CD4-positive, alpha-beta T cell (primary cell): ENCODE measurements around the gene PITPNM3. TPM values are rescaled to one million over a fixed set of nuclear protein-coding genes. Genes with fewer than 3 reads are reported as not detected.

Source experiments
- ATAC-seq: fragments of 200-7000 bp; cut with Tn5 transposase; one replicate; pipeline ENCODE4 v1.10.0; 2022; ENCODE audit warnings: mild to moderate bottlenecking; ENCODE audit not compliant: poor library complexity
- CTCF ChIA-PET: fragments of 350-600 bp; sonication (Branson Sonifier 250); formaldehyde crosslinking; loops from one replicate; lab custom pipeline; 2021; ENCODE audit warnings: antibody characterized with exemption, inconsistent platforms; lab: Charles Lee
- POLR2A ChIA-PET: fragments of 350-600 bp; sonication (Branson Sonifier 250); formaldehyde crosslinking; loops from one replicate; lab custom pipeline; 2021; ENCODE audit warnings: antibody characterized with exemption, inconsistent platforms; lab: Charles Lee
- DNase-seq, 14 experiments: peaks; one replicate each; pipeline ENCODE4 v3.0.0-alpha.2; 2013 to 2020; ENCODE audit warnings: mixed read lengths in 2 of 14
- H3K27ac ChIP-seq, 2 donors: one replicate each; pipeline versions ENCODE4 v1.5.1 to v1.7.0; 2013; ENCODE audit warnings: low read length in 2 of 2, low read depth in 1 of 2, mild to moderate bottlenecking in 1 of 2
- H3K27me3 ChIP-seq, 2 experiments: 1 replicate in 1 of 2; 2 replicates in 1 of 2; pipeline versions ENCODE4 v1.6.1 to v1.7.0; 2013; ENCODE audit warnings: low read length in 2 of 2, control low read depth in 1 of 2, mild to moderate bottlenecking in 1 of 2, moderate library complexity in 1 of 2; ENCODE audit not compliant: insufficient read depth in 2 of 2, control insufficient read depth in 1 of 2
- H3K36me3 ChIP-seq: one replicate; pipeline ENCODE4 v1.6.1; 2013; ENCODE audit warnings: low read length, control low read depth; ENCODE audit not compliant: insufficient read depth
- H3K4me1 ChIP-seq: one replicate; pipeline ENCODE4 v1.6.1; 2013; ENCODE audit warnings: low read length, control low read depth; ENCODE audit not compliant: insufficient read depth
- H3K4me3 ChIP-seq: one replicate; pipeline ENCODE4 v1.5.1; 2013; ENCODE audit warnings: mild to moderate bottlenecking, low read length, moderate library complexity
- H3K9me3 ChIP-seq, 2 experiments: 1 replicate in 1 of 2; 2 replicates in 1 of 2; pipeline versions ENCODE4 v1.6.1 to v1.7.0; 2013; ENCODE audit warnings: low read length in 2 of 2, mild to moderate bottlenecking in 2 of 2, control low read depth in 1 of 2, moderate library complexity in 1 of 2; ENCODE audit not compliant: control insufficient read depth in 1 of 2, insufficient read depth in 1 of 2
- H3K27ac Mint-ChIP-seq: one replicate; pipeline ENCODE4 v1.8.0; 2020; ENCODE audit warnings: mixed read lengths
- H3K27me3 Mint-ChIP-seq: one replicate; pipeline ENCODE4 v1.8.0; 2021; ENCODE audit warnings: mixed read lengths
- H3K36me3 Mint-ChIP-seq: one replicate; pipeline ENCODE4 v1.8.0; 2021; ENCODE audit warnings: low read depth, mixed read lengths
- H3K4me1 Mint-ChIP-seq: one replicate; pipeline ENCODE4 v1.8.0; 2021; ENCODE audit warnings: low read depth, mixed read lengths
- H3K4me3 Mint-ChIP-seq: one replicate; pipeline ENCODE4 v1.8.0; 2020; ENCODE audit warnings: mild to moderate bottlenecking, mixed read lengths
- H3K9me3 Mint-ChIP-seq: one replicate; pipeline ENCODE4 v1.8.0; 2020; ENCODE audit warnings: mixed read lengths
- CTCF ChIP-seq: fragments of 200-600 bp; IDR thresholded peaks from one replicate; pipeline ENCODE4 v1.8.0; 2022; ENCODE audit warnings: antibody characterized with exemption, mild to moderate bottlenecking
- intact Hi-C, 2 experiments: fragments of 100-400 bp; cut with DNase I in 1 of 2; cut with micrococcal nuclease in 1 of 2; formaldehyde crosslinking; loops; one replicate each; pipeline versions ENCODE4 v1.15.1 to v1.9.0; 2023 to 2025; cut with DNase I, micrococcal nuclease
- total RNA-seq, 174 experiments: library from RNA in 2 of 174; stranded (reverse) in 2 of 174; gene quantifications; one replicate each; pipeline ENCODE4 v1.2.3 and lab custom pipeline; 2021 to 2026

PITPNM3 gene
- total RNA-seq, 2 experiments from 2014 or later, result 0.34 to 0.41 TPM

DNA sequence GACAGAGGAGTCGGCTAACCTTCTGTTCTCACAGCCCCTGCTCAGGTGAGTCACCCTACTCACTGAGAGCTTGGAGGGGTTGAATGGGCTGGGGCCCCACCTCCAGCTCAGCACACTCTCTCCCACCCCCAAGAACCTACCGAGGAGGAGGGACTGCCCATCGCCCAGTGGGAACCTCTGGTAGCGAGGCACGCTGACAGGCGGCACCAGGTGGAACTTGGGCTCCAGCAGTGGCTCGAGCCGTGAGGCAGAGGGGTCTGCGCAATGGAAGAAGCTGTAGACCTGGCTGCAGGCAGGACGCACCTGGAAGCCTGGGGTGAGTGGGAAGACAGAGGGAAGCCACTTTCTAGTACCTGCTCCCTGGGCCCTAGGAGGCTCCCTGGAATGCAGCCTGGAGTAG is 83.8 kb downstream of the PITPNM3 start:
- POLR2A ChIA-PET, result interaction anchor here (1.0 to 1.3 kb wide), 2 partner anchors 169 to 178 kb away, joined by 3 read pairs; partner anchors contain the start of genes MED31 and TXNDC17
- intact Hi-C loops, result loop anchor here (2.0 to 10.0 kb wide), 4 partner anchors 170 to 532 kb away; partner anchors contain the start of genes KIAA0753 (in 1 of the 2) and TXNDC17 (in 1 of the 2)
- H3K9me3 Mint-ChIP-seq, result no peaks in the 10 kb centered on the region
- H3K4me1 Mint-ChIP-seq, result no peaks in the 10 kb centered on the region
- H3K27me3 Mint-ChIP-seq, result no peaks in the 10 kb centered on the region
- CTCF ChIA-PET, result interaction anchor here (0.7 to 2.1 kb wide), 10 partner anchors 8 to 532 kb away, joined by 3 to 11 read pairs (median 5); no protein-coding TSS in a partner anchor
- no peak for TF ChIP-seq CTCF
- H3K27me3 ChIP-seq, result no peaks in the 10 kb centered on the region
- H3K27ac ChIP-seq, result no peak overlapping the region
- H3K9me3 ChIP-seq, result no peaks in the 10 kb centered on the region
- no peak for DNase-seq
- no peaks in the 10 kb centered on the region for H3K36me3 Mint-ChIP-seq
- H3K4me3 ChIP-seq, result no peak overlapping the region
- peaks cover 6% of the 10 kb centered on the region for H3K4me1 ChIP-seq
- ATAC-seq, result no peak
- no peaks in the 10 kb centered on the region for H3K36me3 ChIP-seq
- no peak overlapping the region for H3K27ac Mint-ChIP-seq
- H3K4me3 Mint-ChIP-seq, result no peak overlapping the region

DNA sequence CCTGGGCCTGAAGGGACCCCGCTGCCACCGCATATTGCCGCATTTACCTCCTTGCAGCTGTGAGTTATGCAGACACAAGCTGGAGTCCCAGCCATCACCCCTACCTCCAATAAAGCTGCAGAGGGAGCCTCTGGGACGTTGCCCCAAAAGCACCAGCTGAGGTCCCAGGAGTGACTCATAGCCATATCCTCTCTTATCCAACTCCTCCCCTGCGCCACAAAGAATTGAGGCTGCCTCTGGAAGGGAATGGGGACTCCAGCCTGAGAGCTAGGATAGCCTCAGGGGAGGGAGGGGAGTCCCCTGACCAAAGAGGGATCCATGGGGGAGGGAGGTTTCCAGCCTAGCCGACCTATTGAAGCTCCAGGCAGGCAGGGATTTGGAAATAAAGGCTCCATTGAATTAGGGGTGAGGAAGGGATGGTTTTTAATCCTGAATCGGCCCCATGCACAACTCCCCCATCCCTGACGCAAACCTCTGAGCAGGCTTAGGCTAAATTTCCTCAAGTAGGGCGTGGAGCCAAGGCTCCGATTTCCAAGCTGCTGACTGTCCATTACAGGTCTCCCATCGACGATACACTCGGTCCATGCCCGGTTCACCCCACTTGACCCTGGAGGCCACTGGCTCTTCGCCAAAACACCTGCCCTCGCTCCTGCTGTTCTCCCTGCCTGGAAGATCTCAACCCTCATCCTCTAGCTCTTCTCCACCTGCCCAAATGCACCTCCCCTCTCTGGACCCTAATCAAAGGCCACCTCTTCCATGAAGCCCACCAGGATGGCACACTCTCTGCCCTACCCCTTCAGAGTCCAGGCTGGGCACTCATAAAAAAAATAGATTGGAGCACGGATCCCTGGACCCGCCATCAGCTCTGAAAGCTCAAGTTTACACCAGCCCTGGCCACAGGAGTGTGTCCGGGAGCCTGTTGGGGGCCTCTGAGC is 84.6 kb downstream of the PITPNM3 start:
- H3K27ac Mint-ChIP-seq, result no peak overlapping the region
- intact Hi-C loops, result loop anchor here (2.0 to 10.0 kb wide), 4 partner anchors 171 to 533 kb away; partner anchors contain the start of genes KIAA0753 (in 1 of the 2) and TXNDC17 (in 1 of the 2)
- H3K4me3 Mint-ChIP-seq, result no peak overlapping the region
- ChIA-PET CTCF (interaction anchor here (1.7 to 2.1 kb wide), 2 partner anchors 17 to 36 kb away, joined by 5 to 11 read pairs; no protein-coding TSS in a partner anchor), POLR2A (interaction anchor here (1.3 kb wide), 1 partner anchor 179 kb away, joined by 3 read pairs; the partner anchor contains the start of gene MED31)
- H3K36me3 Mint-ChIP-seq, result no peaks in the 10 kb centered on the region
- Histone ChIP-seq H3K9me3 (no peaks in the 10 kb centered on the region), H3K36me3 (no peaks in the 10 kb centered on the region), H3K4me3 (no peak overlapping the region), H3K4me1 (peaks cover 6% of the 10 kb centered on the region), H3K27me3 (no peaks in the 10 kb centered on the region), H3K27ac (no peak overlapping the region)
- H3K9me3 Mint-ChIP-seq, result no peaks in the 10 kb centered on the region
- DNase-seq, result no peak
- H3K4me1 Mint-ChIP-seq, result no peaks in the 10 kb centered on the region
- ATAC-seq, result no peak
- no peak for TF ChIP-seq CTCF
- no peaks in the 10 kb centered on the region for H3K27me3 Mint-ChIP-seq

- peaks cover 6% of the 10 kb centered on the region for H3K4me1 ChIP-seq
- intact Hi-C loops, result loop anchor here (5.0 to 10.0 kb wide), 2 partner anchors 171 to 534 kb away; partner anchors contain the start of genes KIAA0753 (in 1 of the 2) and TXNDC17 (in 1 of the 2)
- POLR2A ChIA-PET, result no interaction called here
- H3K4me3 ChIP-seq, result no peak overlapping the region
- H3K27me3 Mint-ChIP-seq, result no peaks in the 10 kb centered on the region
- H3K36me3 Mint-ChIP-seq, result no peaks in the 10 kb centered on the region
- H3K27ac ChIP-seq, result no peak overlapping the region
- H3K36me3 ChIP-seq, result no peaks in the 10 kb centered on the region
- CTCF ChIA-PET, result no interaction called here
- H3K4me3 Mint-ChIP-seq, result no peak overlapping the region
- no peak for DNase-seq
- TF ChIP-seq CTCF, result no peak
- H3K9me3 ChIP-seq, result no peaks in the 10 kb centered on the region
- H3K9me3 Mint-ChIP-seq, result no peaks in the 10 kb centered on the region
- H3K27ac Mint-ChIP-seq, result no peak overlapping the region
- no peak for ATAC-seq
- H3K4me1 Mint-ChIP-seq, result no peaks in the 10 kb centered on the region
- H3K27me3 ChIP-seq, result no peaks in the 10 kb centered on the region
Observed at GRCh38 chr17:6470751-6471521, 85.4 kb downstream of the PITPNM3 start.
